GM10847 (cell line): Measurements from ENCODE around the gene KASH5.

Source experiments
- POLR2A ChIP-seq: IDR thresholded peaks from 2 replicates; pipeline ENCODE4 v1.6.1; 2011; ENCODE audit not compliant: insufficient read length; ENCODE audit errors: extremely low read depth

KASH5 gene

DNA sequence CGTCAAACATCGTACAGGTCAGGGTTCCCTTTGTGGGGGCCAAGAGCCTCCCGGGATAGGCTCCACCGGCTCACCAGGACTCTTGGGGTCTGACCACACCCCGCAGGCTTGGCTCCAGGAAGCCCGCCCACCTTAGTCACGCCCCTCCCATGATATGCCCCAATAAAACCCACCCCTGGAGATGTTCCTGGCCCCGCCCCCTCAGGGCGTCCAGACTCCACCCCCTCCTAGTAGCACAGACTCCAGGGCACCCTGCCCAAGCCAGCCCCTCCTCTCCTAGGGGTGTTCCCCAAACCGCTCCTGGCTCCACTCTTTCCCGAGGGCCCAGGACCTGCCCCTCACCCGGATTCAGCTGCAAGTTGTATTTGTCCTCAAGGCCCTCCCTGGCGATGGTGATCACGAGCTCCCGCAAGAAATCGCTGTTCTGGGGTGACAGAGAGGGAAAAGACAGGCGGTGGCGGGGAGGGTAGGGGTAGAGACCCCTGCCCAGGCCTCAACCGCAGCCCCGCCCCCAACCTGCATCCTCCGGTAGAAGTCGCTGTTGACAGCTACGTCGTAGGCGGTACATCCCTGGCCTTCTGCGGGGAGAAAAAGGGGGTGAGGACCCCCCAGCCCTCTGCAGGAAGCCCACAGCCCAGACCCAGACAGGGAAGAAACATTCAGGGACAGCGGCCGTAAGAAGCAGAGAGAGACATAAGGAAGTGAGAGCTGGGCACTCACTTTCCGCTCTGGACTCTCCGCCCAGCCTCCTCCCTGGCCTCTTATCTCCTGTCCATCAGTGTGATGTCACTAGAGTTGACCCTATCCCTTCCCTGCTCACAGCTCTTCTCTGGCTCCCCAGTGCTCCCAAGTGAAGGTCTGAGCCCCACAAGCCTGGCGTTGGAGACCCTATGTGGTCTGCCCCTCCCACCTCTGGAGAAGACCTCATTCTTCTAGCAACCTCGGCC lies 59.7 kb downstream of the KASH5 start:
- no peak for TF ChIP-seq POLR2A

DNA sequence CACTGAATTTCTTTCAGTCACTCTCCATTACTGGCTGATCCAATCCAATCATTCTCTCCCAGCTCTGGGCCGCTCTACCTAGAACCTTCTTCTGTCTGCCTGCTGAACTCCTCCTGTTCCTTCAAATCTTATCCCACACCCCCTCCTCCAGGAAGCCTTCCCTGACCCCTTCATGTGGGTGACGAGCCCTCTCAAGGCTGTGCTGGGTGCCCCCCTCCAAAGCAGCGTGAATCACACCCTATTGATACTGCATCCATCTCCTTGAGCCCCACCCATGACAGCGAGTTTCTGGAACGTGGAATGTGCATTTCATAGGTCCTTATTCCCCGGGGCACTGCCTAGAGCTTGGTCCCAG lies 60.4 kb downstream of the KASH5 start:
- no peak for TF ChIP-seq POLR2A

DNA sequence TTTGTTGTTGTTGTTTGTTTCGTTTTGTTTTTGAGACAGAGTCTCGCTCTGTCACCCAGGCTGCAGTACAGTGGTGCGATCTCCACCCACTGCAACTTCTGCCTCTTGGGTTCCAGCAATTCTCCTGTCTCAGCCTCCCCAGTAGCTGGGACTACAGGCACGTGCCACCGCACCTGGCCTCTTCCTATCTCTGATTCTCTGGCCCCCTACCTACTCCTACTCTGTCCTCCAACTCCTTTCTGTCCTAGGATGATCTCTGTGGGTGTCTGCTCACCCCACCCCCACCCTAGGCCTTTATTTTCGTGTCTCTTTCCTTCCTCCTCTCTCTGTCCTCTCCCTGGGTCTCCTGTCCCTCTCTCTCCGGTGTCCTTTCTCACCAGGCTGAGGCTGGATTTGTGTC lies 62.4 kb downstream of the KASH5 start:
- TF ChIP-seq POLR2A: no peak

DNA sequence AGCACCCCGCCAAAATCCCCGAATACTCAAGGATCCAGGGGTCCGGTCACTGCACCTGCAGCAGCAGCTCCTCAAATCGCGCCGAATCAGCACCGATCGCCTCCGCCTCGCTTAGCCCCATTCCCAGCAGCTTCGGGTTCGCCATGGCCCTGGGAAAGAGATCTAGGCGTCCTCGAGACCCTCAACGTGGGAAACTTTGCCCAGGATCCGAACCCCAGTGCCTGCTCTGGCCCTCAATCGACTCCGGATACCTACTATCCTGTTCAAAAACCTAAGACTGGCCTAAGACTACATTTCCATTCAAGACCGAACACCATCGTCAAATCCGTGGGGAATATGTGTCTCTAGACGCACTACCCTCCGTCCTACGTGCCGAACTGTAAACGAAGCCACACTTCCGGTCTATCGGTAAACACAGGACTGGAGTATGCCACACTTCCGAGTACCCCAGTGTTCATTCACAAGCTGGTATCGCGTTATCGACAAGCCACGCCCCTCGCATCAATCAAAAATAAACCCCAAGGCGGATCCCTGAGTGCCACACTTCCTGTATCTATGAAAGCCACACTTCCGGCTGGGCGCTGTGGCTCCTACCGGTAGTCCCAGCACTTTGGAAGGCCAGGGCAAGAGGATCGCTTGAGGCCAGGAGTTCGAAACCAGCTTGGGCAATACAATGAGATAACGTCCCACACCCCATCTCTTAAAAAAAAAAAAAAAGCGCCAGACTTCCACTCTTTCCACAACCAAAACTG lies 63.6 kb downstream of the KASH5 start, which contains the start of gene PIH1D1:
Gene PIH1D1 (minus strand): TSS at position 385 of the 752 bp plus-strand sequence. CDS start 240 bp downstream, at position 145.
- TF ChIP-seq POLR2A: peak; percentile 52

DNA sequence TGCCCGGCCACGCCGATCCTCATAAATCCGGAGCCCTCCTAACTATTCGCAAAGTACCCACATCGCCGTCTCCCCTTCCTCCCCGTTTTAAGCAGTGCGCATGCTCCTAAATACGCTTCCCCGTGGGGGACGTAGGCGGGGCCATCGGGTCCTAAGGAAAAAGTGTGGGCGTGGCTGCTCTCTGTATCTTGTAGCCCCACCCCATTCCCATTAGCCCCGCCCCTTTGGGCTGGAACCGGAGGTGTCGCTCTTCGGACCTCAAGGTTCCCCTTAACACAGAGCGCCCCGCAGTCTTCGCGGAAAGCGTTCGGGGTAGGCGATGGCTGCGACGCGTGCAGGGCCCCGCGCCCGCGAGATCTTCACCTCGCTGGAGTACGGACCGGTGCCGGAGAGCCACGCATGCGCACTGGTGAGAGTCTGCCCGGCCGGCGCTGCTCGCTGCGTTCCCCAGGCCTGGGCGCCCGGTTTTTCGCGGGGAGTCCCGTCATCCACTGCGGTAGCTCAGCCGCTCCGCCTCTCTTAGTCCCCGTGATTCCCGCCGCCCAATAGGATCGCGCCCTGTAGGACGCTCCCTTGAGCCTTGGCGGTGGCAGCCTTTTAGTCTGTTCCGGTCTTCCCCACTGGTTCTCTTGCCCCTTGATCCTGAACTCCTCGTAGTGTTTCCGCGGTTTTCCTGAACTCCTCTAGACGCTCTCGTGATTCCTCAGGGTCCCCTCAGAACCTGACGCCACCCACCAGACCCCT lies 65.1 kb downstream of the KASH5 start, which contains the start of gene ALDH16A1:
Gene ALDH16A1 (plus strand): TSS at position 213 of the 744 bp plus-strand sequence. CDS start 107 bp downstream, at position 320.
- TF ChIP-seq POLR2A: peak; percentile 91

DNA sequence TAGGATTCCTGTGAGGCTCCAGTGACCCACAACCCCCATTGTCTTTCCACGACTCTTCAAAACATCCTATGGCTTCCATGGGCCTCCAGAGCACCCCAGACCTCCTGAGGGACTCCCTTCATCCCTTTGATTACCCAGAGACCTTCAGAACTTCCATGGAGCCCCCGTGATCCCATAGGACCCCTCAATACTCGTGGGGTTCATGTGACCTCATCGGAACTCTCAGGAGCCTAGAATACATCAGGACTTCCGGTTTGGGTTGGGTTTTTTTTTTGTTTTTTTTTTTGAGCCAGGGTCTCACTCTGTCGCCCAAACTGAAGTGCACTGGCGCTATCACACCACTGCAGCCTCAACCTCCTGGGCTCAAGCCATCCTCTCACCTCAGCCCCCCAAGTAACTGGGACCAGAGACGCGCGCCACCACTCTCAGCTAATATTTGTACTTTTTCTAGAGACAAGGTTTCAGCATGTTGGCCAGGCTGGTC lies 65.8 kb downstream of the KASH5 start:
- no peak for TF ChIP-seq POLR2A

DNA sequence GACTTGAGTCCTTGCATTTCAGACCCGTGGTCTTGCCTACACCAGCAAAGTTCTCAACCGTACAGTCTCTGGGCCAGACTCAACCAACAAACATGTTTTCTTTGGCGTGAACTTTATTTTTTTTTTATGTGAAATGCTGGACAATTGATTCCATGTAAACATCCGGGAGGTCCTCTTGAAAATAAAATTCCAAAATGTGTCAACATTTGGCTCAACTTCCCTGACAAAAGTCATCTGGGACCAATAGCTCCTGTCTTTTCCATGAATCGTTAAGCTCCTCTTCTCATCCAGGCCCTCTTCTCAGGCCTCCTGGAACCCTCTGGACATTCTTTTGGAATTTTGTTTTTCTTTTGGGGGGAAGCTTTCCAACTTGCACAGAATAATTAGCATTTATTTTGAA lies 67.7 kb downstream of the KASH5 start:
- TF ChIP-seq POLR2A: no peak

DNA sequence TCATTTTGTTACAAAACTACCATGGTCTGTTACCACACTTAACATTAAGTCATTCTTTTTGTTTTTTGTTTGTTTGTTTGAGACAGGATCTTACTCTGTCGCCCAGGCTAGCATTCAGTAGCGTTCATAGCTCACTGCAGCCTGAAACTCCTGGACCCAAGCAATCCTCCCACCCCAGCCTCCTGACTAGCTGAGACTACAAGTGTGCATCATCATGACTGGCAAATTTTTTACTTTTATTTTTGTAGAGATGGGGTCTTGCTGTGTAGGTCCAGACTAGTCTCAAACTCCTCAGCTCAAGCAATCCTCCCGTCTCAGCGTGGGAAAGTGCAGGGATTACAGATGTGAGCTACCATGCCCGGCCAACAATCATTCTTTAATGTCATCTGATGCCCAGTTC lies 68.3 kb downstream of the KASH5 start:
- TF ChIP-seq POLR2A: no peak

DNA sequence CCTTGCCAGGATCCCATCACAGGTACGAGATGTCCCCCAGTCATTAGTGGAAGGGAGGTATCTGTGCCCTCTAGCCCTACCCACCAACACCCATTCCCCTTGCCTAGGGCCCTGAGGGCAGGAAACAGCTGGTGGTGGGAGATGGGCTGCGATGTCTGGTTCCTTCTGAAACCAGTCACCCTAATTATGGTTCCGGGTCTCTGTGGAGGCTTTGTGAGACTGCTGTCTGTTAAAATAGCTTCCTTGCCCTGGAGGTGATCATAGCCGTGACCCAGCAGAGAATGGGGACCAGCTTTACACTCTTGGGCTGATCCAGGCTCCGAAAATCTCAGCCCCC lies 70.5 kb downstream of the KASH5 start:
- TF ChIP-seq POLR2A: no peak

DNA sequence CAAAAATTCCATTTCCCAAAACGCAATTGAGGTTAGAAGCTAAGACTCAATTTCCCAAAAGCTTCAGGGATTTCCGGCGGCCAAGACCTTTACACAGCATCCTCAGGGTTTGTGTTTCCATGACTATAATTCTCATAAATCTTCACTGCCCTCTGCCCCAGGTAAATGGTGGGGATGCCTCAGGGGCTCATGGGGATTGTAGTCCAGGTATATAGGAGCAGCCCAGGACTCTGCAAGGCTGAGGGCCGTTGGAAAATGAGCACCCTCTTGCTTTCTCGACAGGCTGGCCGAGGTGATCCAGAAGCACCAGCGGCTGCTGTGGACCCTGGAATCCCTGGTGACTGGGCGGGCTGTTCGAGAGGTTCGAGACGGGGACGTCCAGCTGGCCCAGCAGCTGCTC lies 71.3 kb downstream of the KASH5 start:
- TF ChIP-seq POLR2A: no peak

DNA sequence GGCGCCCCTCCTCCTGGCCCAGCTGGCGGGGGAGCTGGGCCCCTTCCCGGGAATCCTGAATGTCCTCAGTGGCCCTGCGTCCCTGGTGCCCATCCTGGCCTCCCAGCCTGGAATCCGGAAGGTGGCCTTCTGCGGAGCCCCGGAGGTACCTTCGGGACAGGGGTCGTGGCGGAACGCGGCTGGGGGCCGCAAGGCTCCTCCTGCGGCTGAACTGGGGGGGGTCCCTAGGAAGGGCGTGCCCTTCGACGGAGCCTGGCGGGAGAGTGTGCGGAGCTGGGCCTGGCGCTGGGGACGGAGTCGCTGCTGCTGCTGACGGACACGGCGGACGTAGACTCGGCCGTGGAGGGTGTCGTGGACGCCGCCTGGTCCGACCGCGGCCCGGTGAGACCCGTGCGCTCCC lies 73.6 kb downstream of the KASH5 start:
- TF ChIP-seq POLR2A: no peak

DNA sequence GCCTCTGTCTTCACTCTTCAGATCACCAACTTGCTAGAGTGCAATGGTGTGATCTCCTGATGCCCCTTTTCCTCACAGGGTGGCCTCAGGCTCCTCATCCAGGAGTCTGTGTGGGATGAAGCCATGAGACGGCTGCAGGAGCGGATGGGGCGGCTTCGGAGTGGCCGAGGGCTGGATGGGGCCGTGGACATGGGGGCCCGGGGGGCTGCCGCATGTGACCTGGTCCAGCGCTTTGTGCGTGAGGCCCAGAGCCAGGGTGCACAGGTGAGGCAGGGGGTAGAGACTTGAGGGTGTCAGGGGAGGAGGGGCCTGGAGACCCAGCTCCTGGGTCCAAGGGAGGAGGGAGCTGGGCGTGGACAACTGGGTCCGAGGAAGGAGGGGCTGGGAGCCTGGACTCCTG lies 74.4 kb downstream of the KASH5 start:
- TF ChIP-seq POLR2A: no peak

DNA sequence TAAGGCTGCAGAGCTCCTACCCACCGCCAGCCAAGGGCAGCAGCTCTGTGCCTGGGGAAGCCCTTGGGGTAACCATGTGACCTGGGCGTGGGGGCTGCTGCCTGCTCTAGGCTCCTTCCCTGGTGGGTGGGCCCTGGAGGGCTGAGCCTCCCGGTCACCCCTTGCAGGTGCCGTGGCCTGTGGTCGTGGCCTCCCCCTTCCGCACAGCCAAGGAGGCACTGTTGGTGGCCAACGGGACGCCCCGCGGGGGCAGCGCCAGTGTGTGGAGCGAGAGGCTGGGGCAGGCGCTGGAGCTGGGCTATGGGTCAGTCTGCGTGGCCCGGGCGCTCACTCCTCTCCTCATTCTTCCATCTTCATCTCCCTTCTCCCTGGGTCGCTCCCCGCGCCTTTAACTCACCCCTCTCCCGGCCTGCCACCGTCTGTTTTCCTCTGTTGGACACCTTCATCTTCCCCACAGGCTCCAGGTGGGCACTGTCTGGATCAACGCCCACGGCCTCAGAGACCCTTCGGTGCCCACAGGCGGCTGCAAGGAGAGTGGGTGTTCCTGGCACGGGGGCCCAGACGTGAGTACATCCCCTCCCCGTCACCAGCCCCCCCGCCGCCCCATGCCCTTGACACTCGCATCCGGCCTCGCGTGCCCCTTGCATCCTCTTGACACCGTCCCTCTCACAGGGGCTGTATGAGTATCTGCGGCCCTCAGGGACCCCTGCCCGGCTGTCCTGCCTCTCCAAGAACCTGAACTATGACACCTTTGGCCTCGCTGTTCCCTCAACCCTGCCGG lies 76.1 kb downstream of the KASH5 start:
- TF ChIP-seq POLR2A: no peak

DNA sequence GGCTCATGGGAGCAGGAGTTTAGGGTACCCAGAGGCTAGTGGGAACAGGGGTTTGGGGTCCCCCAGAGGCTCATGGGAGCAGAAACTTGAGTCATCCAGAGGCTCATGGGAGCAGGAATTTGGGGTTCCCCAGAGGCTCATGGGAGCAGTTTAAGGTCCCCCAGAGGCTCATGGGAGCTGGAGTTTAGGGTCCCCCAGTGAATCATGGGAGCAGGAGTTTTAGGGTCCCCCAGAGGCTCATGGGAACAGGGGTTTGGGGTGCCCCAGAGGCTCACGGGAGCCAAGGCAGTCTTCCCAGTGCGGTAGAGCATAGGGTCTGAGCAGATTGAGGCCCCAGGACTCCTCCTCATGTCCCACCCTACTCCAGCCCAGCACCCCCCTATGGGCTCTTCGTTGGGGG lies 77.3 kb downstream of the KASH5 start:
- TF ChIP-seq POLR2A: no peak
